ENCODE measurements around the gene HMGCR.

- TF ChIP-seq CTCF (IDR thresholded peaks at IDR 0.05) (no peak), POLR2A (IDR thresholded peaks at IDR 0.05) (no peak), EP300 (IDR thresholded peaks at IDR 0.05) (no peak)
These were observed 6.6 kb upstream of the HMGCR start for GRCh38 chr5:75330404-75330803.

Data from ovary (tissue), 3 donors.